H9 (cell line): ENCODE measurements around the gene GPR35. TPM values are rescaled to one million over a fixed set of nuclear protein-coding genes. Genes with fewer than 3 reads are reported as not detected.

Source experiments
- DNase-seq: peaks from one replicate; pipeline ENCODE4 v3.0.0-alpha.2; 2017
- H2AFZ ChIP-seq: one replicate; pipeline ENCODE4 v1.6.1; 2013; ENCODE audit warnings: mild to moderate bottlenecking, low read length, control low read depth, moderate library complexity
- H2AK5ac ChIP-seq: 2 replicates; pipeline ENCODE4 v1.6.1; 2013; ENCODE audit warnings: low read length, control low read depth, mixed read lengths; ENCODE audit not compliant: insufficient read length
- H2BK120ac ChIP-seq: one replicate; pipeline ENCODE4 v1.6.1; 2013; ENCODE audit warnings: low read depth, mild to moderate bottlenecking, low read length, control low read depth, inconsistent platforms; ENCODE audit not compliant: poor library complexity, severe bottlenecking
- H2BK12ac ChIP-seq: 2 replicates; pipeline ENCODE4 v1.6.1; 2013; ENCODE audit warnings: low read length, control low read depth, mixed read lengths, low read depth; ENCODE audit not compliant: insufficient read length
- H2BK15ac ChIP-seq: 2 replicates; pipeline ENCODE4 v1.6.1; 2013; ENCODE audit warnings: low read depth, low read length, control low read depth
- H2BK20ac ChIP-seq: one replicate; pipeline ENCODE4 v1.6.1; 2013; ENCODE audit warnings: low read depth, mild to moderate bottlenecking, low read length, control low read depth, inconsistent platforms; ENCODE audit not compliant: poor library complexity, severe bottlenecking
- H2BK5ac ChIP-seq: 2 replicates; pipeline ENCODE4 v1.6.1; 2013; ENCODE audit warnings: low read length, control low read depth, mixed read lengths; ENCODE audit not compliant: insufficient read length
- H3K14ac ChIP-seq: 2 replicates; pipeline ENCODE4 v1.6.1; 2013; ENCODE audit warnings: low read length, control low read depth; ENCODE audit not compliant: insufficient read depth
- H3K18ac ChIP-seq: 2 replicates; pipeline ENCODE4 v1.6.1; 2013; ENCODE audit warnings: low read depth, mild to moderate bottlenecking, mixed read lengths, low read length, control low read depth; ENCODE audit not compliant: insufficient read length
- H3K23ac ChIP-seq: 2 replicates; pipeline ENCODE4 v1.6.1; 2013; ENCODE audit warnings: low read length, control low read depth, mixed read lengths, low read depth; ENCODE audit not compliant: insufficient read length
- H3K23me2 ChIP-seq: 2 replicates; pipeline ENCODE4 v1.6.1; 2013; ENCODE audit warnings: low read depth, mild to moderate bottlenecking, mixed read lengths, low read length, control low read depth; ENCODE audit not compliant: insufficient read length, poor library complexity, severe bottlenecking
- H3K27ac ChIP-seq: 2 replicates; pipeline ENCODE4 v1.5.1; 2013; ENCODE audit warnings: low read length, control low read depth, mixed read lengths, low read depth; ENCODE audit not compliant: insufficient read length
- H3K27me3 ChIP-seq: 2 replicates; pipeline ENCODE4 v1.6.1; 2013; ENCODE audit warnings: low read length, control low read depth, inconsistent platforms; ENCODE audit not compliant: insufficient read depth
- H3K4ac ChIP-seq: 2 replicates; pipeline ENCODE4 v1.6.1; 2013; ENCODE audit warnings: low read depth, mild to moderate bottlenecking, control low read depth, inconsistent platforms, low read length, moderate library complexity
- H3K4me1 ChIP-seq: 2 replicates; pipeline ENCODE4 v1.6.1; 2013; ENCODE audit warnings: low read length, control low read depth, inconsistent platforms; ENCODE audit not compliant: insufficient read depth
- H3K4me2 ChIP-seq: 2 replicates; pipeline ENCODE4 v1.6.1; 2013; ENCODE audit warnings: low read length, control low read depth, mixed read lengths; ENCODE audit not compliant: insufficient read length, insufficient read depth
- H3K56ac ChIP-seq: 2 replicates; pipeline ENCODE4 v1.6.1; 2013; ENCODE audit warnings: low read depth, mild to moderate bottlenecking, mixed read lengths, low read length, control low read depth; ENCODE audit not compliant: insufficient read length
- H3K79me1 ChIP-seq: 2 replicates; pipeline ENCODE4 v1.6.1; 2013; ENCODE audit warnings: low read depth, mild to moderate bottlenecking, moderate library complexity, low read length, control low read depth, inconsistent platforms; ENCODE audit not compliant: insufficient read depth, poor library complexity, severe bottlenecking
- H3K79me2 ChIP-seq: 2 replicates; pipeline ENCODE4 v1.6.1; 2013; ENCODE audit warnings: low read length, control low read depth, inconsistent platforms; ENCODE audit not compliant: insufficient read depth
- H3K9ac ChIP-seq: 2 replicates; pipeline ENCODE4 v1.6.1; 2013; ENCODE audit warnings: low read length, control low read depth, mixed read lengths; ENCODE audit not compliant: insufficient read length; ENCODE audit errors: extremely low read depth
- H3K9me3 ChIP-seq: one replicate; pipeline ENCODE4 v1.6.1; 2013; ENCODE audit warnings: low read depth, low read length, inconsistent platforms; ENCODE audit not compliant: control insufficient read depth
- H3T11ph ChIP-seq: one replicate; pipeline ENCODE4 v1.6.1; 2013; ENCODE audit warnings: mild to moderate bottlenecking, low read length, control low read depth, inconsistent platforms
- H4K20me1 ChIP-seq: one replicate; pipeline ENCODE4 v1.6.1; 2013; ENCODE audit not compliant: control insufficient read depth, insufficient read length, insufficient read depth
- H4K5ac ChIP-seq: 2 replicates; pipeline ENCODE4 v1.6.1; 2013; ENCODE audit warnings: low read depth, mild to moderate bottlenecking, mixed read lengths, low read length, control low read depth; ENCODE audit not compliant: insufficient read length
- H4K8ac ChIP-seq: replicated peaks from 2 replicates; pipeline ENCODE4 v1.6.1; 2013; ENCODE audit warnings: low read length, control low read depth, mixed read lengths, low read depth; ENCODE audit not compliant: insufficient read length
- H4K91ac ChIP-seq: 2 replicates; pipeline ENCODE4 v1.6.1; 2013; ENCODE audit warnings: low read depth, mild to moderate bottlenecking, moderate library complexity, mixed read lengths, low read length, control low read depth; ENCODE audit not compliant: insufficient read length
- H3K27ac Mint-ChIP-seq, 3 experiments: 2 replicates in 2 of 3; 3 replicates in 1 of 3; pipeline ENCODE4 v1.8.0; 2020 to 2021; ENCODE audit warnings: mixed read lengths in 3 of 3, mild to moderate bottlenecking in 1 of 3, moderate library complexity in 1 of 3
- H3K27me3 Mint-ChIP-seq: 2 replicates; pipeline ENCODE4 v1.8.0; 2021; ENCODE audit warnings: low read depth, mild to moderate bottlenecking, moderate library complexity, mixed read lengths
- H3K36me3 Mint-ChIP-seq, 3 experiments: 2 replicates in 2 of 3; 3 replicates in 1 of 3; pipeline ENCODE4 v1.8.0; 2020 to 2021; ENCODE audit warnings: low read depth in 3 of 3, mixed read lengths in 3 of 3; ENCODE audit not compliant: insufficient read depth in 1 of 3
- H3K4me1 Mint-ChIP-seq, 2 experiments: 2 replicates each; pipeline ENCODE4 v1.8.0; 2020; ENCODE audit warnings: mixed read lengths in 2 of 2
- H3K4me3 Mint-ChIP-seq, 2 experiments: 2 replicates in 1 of 2; 3 replicates in 1 of 2; pipeline ENCODE4 v1.8.0; 2020 to 2021; ENCODE audit warnings: mild to moderate bottlenecking in 2 of 2, mixed read lengths in 2 of 2, moderate library complexity in 1 of 2
- H3K9me3 Mint-ChIP-seq, 2 experiments: 2 replicates in 1 of 2; 3 replicates in 1 of 2; pipeline ENCODE4 v1.8.0; 2020; ENCODE audit warnings: mild to moderate bottlenecking in 2 of 2, mixed read lengths in 2 of 2, moderate library complexity in 1 of 2
- WGBS: extraction: QIAGEN DNeasy Blood & Tissue Kit; methylation state at CpG from one replicate; pipeline ENCODE4 v1.1.7; 2013; ENCODE audit warnings: missing lambda C conversion rate, low lambda C conversion rate, mixed read lengths; ENCODE audit not compliant: insufficient read length; ENCODE audit errors: extremely low coverage; 5-methylcytosine and 5-hydroxymethylcytosine counted together
- total RNA-seq: library from RNA; stranded (reverse); gene quantifications from 2 replicates; pipeline ENCODE4 v1.2.1, GENCODE V29; 2021
- TF ChIP-seq, protein P1 (sequence below): fragments of 200-600 bp; sonication (generic); conservative IDR thresholded peaks from 3 replicates; pipeline ENCODE4 v1.8.0; 2021; ENCODE audit warnings: antibody characterized with exemption, mild to moderate bottlenecking

The GPR35 gene
- total RNA-seq, 1 experiment from 2014 or later, result 1.4 TPM

GRCh38 chr2:240640939-240641338, 15.7 kb downstream of the GPR35 start:
- H4K8ac ChIP-seq, result no peak overlapping the region
- no peak overlapping the region for H3K4me2 ChIP-seq
- H2BK20ac ChIP-seq, result no peak overlapping the region
- no peak overlapping the region for H2AK5ac ChIP-seq
- no peak overlapping the region for H3T11ph ChIP-seq
- no peak overlapping the region for H2BK5ac ChIP-seq
- H4K20me1 ChIP-seq, result no peaks in the 10 kb centered on the region
- H3K23ac ChIP-seq, result no peak overlapping the region
- no peak overlapping the region for H2BK15ac ChIP-seq
- no peak overlapping the region for H3K18ac ChIP-seq
- H3K4ac ChIP-seq, result no peak overlapping the region
- Mint-ChIP-seq H3K4me1 (peaks cover 0 to 3% of the 10 kb centered on the region in 2 experiments; a peak in 1 of 4 replicates), H3K27ac (no peak overlapping the region), H3K36me3 (no peaks in the 10 kb centered on the region; a peak in 1 of 7 replicates), H3K27me3 (peaks cover 36% of the 10 kb centered on the region), H3K4me3 (no peak overlapping the region), H3K9me3 (peaks cover 2 to 15% of the 10 kb centered on the region in 2 experiments; a peak in 4 of 5 replicates)
- TF ChIP-seq, protein P1, sequence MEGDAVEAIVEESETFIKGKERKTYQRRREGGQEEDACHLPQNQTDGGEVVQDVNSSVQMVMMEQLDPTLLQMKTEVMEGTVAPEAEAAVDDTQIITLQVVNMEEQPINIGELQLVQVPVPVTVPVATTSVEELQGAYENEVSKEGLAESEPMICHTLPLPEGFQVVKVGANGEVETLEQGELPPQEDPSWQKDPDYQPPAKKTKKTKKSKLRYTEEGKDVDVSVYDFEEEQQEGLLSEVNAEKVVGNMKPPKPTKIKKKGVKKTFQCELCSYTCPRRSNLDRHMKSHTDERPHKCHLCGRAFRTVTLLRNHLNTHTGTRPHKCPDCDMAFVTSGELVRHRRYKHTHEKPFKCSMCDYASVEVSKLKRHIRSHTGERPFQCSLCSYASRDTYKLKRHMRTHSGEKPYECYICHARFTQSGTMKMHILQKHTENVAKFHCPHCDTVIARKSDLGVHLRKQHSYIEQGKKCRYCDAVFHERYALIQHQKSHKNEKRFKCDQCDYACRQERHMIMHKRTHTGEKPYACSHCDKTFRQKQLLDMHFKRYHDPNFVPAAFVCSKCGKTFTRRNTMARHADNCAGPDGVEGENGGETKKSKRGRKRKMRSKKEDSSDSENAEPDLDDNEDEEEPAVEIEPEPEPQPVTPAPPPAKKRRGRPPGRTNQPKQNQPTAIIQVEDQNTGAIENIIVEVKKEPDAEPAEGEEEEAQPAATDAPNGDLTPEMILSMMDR, result peak; percentile 73
- no peaks in the 10 kb centered on the region for H3K79me1 ChIP-seq
- H3K79me2 ChIP-seq, result no peaks in the 10 kb centered on the region
- H3K27ac ChIP-seq, result no peak overlapping the region
- H4K5ac ChIP-seq, result no peak overlapping the region
- no peak overlapping the region for H2BK12ac ChIP-seq
- no peak overlapping the region for H2BK120ac ChIP-seq
- H3K9ac ChIP-seq, result no peak overlapping the region
- no peaks in the 10 kb centered on the region; the same call in 1 of the 2 replicates for H3K27me3 ChIP-seq
- no peak overlapping the region for H2AFZ ChIP-seq
- H3K56ac ChIP-seq, result no peak overlapping the region
- H4K91ac ChIP-seq, result no peak overlapping the region
- no CpG with 5 or more reads among the region's 16 CpGs for WGBS
- H3K4me1 ChIP-seq, result no peaks in the 10 kb centered on the region
- H3K23me2 ChIP-seq, result no peaks in the 10 kb centered on the region
- H3K14ac ChIP-seq, result no peak overlapping the region
- no peaks in the 10 kb centered on the region for H3K9me3 ChIP-seq
- DNase-seq, result peak; percentile 82
